Suprapubic skin (tissue), 4 donors: Measurements from ENCODE around the gene RGS12. TPM values are rescaled to one million over a fixed set of nuclear protein-coding genes. Genes with fewer than 3 reads are reported as not detected.

ENCODE experiments used
- DNase-seq, 2 donors: peaks; one replicate each; pipeline ENCODE4 v3.0.0-alpha.2; 2019; ENCODE audit warnings: low spot score in 2 of 2
- H3K27ac ChIP-seq: fragments of 200-600 bp; sonication (generic); one replicate; pipeline ENCODE4 v1.5.1; 2019
- H3K27me3 ChIP-seq: fragments of 200-600 bp; sonication (generic); one replicate; pipeline ENCODE4 v1.5.1; 2019
- H3K36me3 ChIP-seq: fragments of 200-600 bp; sonication (generic); one replicate; pipeline ENCODE4 v1.5.1; 2019
- H3K4me1 ChIP-seq: fragments of 200-600 bp; sonication (generic); one replicate; pipeline ENCODE4 v1.5.1; 2019
- H3K4me3 ChIP-seq: fragments of 200-600 bp; sonication (generic); one replicate; pipeline ENCODE4 v1.5.1; 2019; ENCODE audit warnings: mild to moderate bottlenecking
- H3K9me3 ChIP-seq: fragments of 200-600 bp; sonication (generic); one replicate; pipeline ENCODE4 v1.5.1; 2019
- EP300 ChIP-seq: sonication (generic); formaldehyde crosslinking; IDR thresholded peaks from one replicate; pipeline ENCODE4 v1.6.1; 2017; ENCODE audit warnings: antibody characterized with exemption
- POLR2A ChIP-seq, 2 donors: fragments of 450-650 bp; IDR thresholded peaks; one replicate each; pipeline ENCODE4 v1.6.1; 2017; ENCODE audit warnings: antibody characterized with exemption in 2 of 2, mild to moderate bottlenecking in 2 of 2, moderate library complexity in 2 of 2
- POLR2AphosphoS5 ChIP-seq, 3 donors: sonication (generic); formaldehyde crosslinking; IDR thresholded peaks; one replicate each; pipeline ENCODE4 v1.6.1; 2017; ENCODE audit warnings: antibody characterized with exemption in 3 of 3
- WGBS: methylation state at CpG from one replicate; pipeline ENCODE4 v1.1.5; 2018; 5-methylcytosine and 5-hydroxymethylcytosine counted together
- total RNA-seq, 4 donors: library from RNA; depleted of rRNA; stranded (reverse); fragments of >200 nt; gene quantifications; one replicate each; pipeline ENCODE4 v1.1.0, GENCODE V29; 2016
- TF ChIP-seq, protein P1 (sequence below), 2 donors: fragments of 200-600 bp in 1 of 2; fragments of 450-650 bp in 1 of 2; sonication (generic) in 1 of 2; IDR thresholded peaks; one replicate each; pipeline ENCODE4 v1.5.1; 2016 to 2019; ENCODE audit warnings: antibody characterized with exemption in 2 of 2, mild to moderate bottlenecking in 1 of 2, moderate library complexity in 1 of 2

RGS12 gene, protein sequence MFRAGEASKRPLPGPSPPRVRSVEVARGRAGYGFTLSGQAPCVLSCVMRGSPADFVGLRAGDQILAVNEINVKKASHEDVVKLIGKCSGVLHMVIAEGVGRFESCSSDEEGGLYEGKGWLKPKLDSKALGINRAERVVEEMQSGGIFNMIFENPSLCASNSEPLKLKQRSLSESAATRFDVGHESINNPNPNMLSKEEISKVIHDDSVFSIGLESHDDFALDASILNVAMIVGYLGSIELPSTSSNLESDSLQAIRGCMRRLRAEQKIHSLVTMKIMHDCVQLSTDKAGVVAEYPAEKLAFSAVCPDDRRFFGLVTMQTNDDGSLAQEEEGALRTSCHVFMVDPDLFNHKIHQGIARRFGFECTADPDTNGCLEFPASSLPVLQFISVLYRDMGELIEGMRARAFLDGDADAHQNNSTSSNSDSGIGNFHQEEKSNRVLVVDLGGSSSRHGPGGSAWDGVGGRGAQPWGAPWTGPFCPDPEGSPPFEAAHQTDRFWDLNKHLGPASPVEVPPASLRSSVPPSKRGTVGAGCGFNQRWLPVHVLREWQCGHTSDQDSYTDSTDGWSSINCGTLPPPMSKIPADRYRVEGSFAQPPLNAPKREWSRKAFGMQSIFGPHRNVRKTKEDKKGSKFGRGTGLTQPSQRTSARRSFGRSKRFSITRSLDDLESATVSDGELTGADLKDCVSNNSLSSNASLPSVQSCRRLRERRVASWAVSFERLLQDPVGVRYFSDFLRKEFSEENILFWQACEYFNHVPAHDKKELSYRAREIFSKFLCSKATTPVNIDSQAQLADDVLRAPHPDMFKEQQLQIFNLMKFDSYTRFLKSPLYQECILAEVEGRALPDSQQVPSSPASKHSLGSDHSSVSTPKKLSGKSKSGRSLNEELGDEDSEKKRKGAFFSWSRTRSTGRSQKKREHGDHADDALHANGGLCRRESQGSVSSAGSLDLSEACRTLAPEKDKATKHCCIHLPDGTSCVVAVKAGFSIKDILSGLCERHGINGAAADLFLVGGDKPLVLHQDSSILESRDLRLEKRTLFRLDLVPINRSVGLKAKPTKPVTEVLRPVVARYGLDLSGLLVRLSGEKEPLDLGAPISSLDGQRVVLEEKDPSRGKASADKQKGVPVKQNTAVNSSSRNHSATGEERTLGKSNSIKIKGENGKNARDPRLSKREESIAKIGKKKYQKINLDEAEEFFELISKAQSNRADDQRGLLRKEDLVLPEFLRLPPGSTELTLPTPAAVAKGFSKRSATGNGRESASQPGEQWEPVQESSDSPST (N-terminal part only)
- 100 to 1,000 TPM in 2 of 4 donors, 10 to 100 TPM in 2; 65.8 to 246 (median 118) TPM for total RNA-seq

DNA sequence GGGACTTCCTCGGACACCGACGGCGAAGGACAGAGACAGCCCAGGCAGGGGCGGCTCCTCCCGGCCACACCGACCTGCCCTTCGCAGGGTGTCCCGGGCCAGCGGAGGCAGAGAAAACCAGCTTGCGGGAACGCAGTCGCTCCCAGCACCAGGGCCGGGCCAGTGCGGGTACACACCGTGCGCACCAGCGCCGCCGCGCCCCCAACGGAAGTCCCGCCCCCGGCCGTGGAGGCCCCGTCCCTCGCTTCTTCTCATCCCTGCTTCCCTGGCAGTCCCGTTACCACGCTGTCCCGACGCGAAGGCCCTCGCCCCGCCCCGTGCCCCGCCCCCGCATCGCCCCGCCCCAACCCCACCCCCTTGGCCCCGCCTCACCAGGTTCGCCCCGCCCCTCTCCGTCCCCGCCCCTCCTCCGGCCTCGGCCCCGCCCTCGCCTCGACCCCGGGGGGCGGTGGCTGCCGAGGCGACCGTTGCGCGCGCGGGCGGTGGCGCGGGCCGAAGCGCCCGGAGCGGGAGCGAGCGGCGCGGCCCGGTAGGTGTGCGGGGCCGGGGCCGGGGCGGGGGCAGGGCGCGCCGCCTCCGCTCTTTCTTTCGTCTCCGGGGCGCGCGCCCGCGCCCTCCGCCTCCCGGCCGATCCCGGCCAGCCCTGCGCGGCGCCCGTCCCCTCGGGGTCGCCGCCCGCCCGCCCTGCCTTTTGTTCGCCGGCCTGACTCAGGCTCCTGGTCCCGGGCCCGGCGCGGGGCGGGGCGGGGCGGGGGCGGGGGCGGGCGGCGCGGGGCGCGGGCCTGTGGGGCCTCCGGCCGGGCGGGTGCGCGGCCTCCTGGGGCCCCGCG is at the start of gene RGS12:
TSS of gene RGS12 (plus strand) at position 451 of the 830 bp plus-strand sequence. CDS start 23,150 bp downstream, outside the sequence.
- Histone ChIP-seq H3K27me3 (peaks cover 9% of the 10 kb centered on the region), H3K27ac (peak within 1 kb of the TSS; percentile 96), H3K4me1 (peaks cover 30% of the 10 kb centered on the region), H3K9me3 (peaks cover 4% of the 10 kb centered on the region), H3K4me3 (peak within 1 kb of the TSS; percentile 95), H3K36me3 (no peaks in the 10 kb centered on the region)
- TF ChIP-seq, protein P1, sequence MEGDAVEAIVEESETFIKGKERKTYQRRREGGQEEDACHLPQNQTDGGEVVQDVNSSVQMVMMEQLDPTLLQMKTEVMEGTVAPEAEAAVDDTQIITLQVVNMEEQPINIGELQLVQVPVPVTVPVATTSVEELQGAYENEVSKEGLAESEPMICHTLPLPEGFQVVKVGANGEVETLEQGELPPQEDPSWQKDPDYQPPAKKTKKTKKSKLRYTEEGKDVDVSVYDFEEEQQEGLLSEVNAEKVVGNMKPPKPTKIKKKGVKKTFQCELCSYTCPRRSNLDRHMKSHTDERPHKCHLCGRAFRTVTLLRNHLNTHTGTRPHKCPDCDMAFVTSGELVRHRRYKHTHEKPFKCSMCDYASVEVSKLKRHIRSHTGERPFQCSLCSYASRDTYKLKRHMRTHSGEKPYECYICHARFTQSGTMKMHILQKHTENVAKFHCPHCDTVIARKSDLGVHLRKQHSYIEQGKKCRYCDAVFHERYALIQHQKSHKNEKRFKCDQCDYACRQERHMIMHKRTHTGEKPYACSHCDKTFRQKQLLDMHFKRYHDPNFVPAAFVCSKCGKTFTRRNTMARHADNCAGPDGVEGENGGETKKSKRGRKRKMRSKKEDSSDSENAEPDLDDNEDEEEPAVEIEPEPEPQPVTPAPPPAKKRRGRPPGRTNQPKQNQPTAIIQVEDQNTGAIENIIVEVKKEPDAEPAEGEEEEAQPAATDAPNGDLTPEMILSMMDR (IDR thresholded peaks at IDR 0.05) = no peak
- TF ChIP-seq POLR2AphosphoS5 (IDR thresholded peaks at IDR 0.05) (peak in 2 of 3 donors; percentile 55 to 61), EP300 (no peak), POLR2A (IDR thresholded peaks at IDR 0.05) (peak in 1 of 2 donors; percentile 80)
- peak; percentile 97 for DNase-seq
- no CpG with 5 or more reads among the region's 121 CpGs for WGBS

GRCh38 chr4:3243136-3243780 is 49.6 kb upstream of the RGS12 start:
- no peak for DNase-seq
- 82% methylated on average over 18 of the region's 23 CpGs for WGBS

DNA sequence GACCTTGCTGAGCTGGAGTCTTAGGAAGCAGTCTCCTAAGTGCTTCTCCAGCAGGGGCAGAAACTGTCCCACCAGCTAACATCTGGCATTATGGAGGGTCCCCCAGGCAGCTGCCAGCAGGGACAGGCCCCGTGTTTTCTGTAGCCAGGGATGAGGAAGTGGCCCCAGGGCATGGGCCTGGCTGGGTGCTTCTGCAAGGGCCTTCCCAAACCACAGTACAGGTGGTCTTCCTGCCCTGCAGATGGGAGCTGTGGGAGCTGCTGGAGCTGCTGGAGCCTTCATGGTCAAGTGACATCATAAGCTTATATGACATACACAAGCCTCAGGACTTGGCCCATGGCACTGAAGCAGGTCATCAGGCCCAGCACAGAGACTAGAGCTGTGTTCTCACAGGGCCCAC is 48.8 kb upstream of the RGS12 start:
- H3K27me3 ChIP-seq = no peaks in the 10 kb centered on the region
- no CpG with 5 or more reads among the region's 1 CpG for WGBS
- no peaks in the 10 kb centered on the region for H3K9me3 ChIP-seq

More at GRCh38 chr4:3243136-3243780, 49.6 kb upstream of the RGS12 start:
- no peak overlapping the region for H3K27ac ChIP-seq
- TF ChIP-seq POLR2A (IDR thresholded peaks at IDR 0.05) (no peak), POLR2AphosphoS5 (IDR thresholded peaks at IDR 0.05) (no peak), EP300 (no peak)
- TF ChIP-seq, protein P1 (IDR thresholded peaks at IDR 0.05) = no peak
- no peak overlapping the region for H3K4me3 ChIP-seq
- H3K9me3 ChIP-seq = no peaks in the 10 kb centered on the region
- H3K27me3 ChIP-seq = no peaks in the 10 kb centered on the region
- peaks cover 35% of the 10 kb centered on the region for H3K36me3 ChIP-seq
- no peaks in the 10 kb centered on the region for H3K4me1 ChIP-seq

DNA sequence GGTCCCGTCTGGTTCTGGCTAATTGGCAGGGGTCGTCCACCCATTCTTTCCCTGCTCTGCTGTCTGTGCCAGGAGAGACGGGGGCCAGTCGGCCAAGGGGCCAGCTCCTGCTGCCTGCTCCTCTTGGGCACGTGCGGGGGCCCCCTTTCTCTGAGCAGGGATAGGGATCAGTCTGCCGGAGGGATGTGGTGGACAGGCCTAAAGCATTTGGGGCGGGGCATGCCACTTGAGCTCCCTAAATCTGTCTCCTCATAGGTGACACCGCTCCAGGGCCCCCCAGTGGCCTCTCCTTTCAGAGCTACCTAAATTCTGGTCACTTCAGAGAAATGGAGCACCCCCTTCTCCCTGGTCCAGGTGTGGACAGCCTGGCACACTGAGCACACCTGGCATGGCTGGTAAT is 48.1 kb upstream of the RGS12 start:
- 83% methylated on average over 7 of the region's 9 CpGs for WGBS
- no peaks in the 10 kb centered on the region for H3K9me3 ChIP-seq
- DNase-seq = no peak
- H3K27me3 ChIP-seq = no peaks in the 10 kb centered on the region
- H3K36me3 ChIP-seq = peaks cover 20% of the 10 kb centered on the region
- no peak for TF ChIP-seq POLR2A (IDR thresholded peaks at IDR 0.05)
- no peak for TF ChIP-seq EP300
- TF ChIP-seq POLR2AphosphoS5 (IDR thresholded peaks at IDR 0.05) = no peak
- TF ChIP-seq, protein P1 (IDR thresholded peaks at IDR 0.05) = no peak
- H3K4me3 ChIP-seq = no peak overlapping the region
- no peaks in the 10 kb centered on the region for H3K4me1 ChIP-seq
- no peak overlapping the region for H3K27ac ChIP-seq

More for the DNA sequence above, 48.8 kb upstream of the RGS12 start:
- DNase-seq = no peak
- no peak overlapping the region for H3K4me3 ChIP-seq
- TF ChIP-seq, protein P1 (IDR thresholded peaks at IDR 0.05) = no peak
- TF ChIP-seq POLR2AphosphoS5 (IDR thresholded peaks at IDR 0.05) (no peak), POLR2A (IDR thresholded peaks at IDR 0.05) (no peak), EP300 (no peak)
- H3K27ac ChIP-seq = no peak overlapping the region
- peaks cover 27% of the 10 kb centered on the region for H3K36me3 ChIP-seq
- no peaks in the 10 kb centered on the region for H3K4me1 ChIP-seq
